Tibial artery (tissue), 4 donors: Measurements from ENCODE around the gene TERB2.
"Not testable (repeated sequence)": the region's sequence is repeated elsewhere in the genome, so short reads cannot be mapped to it uniquely, and the experiment has no call there.

Experiments
- DNase-seq, 2 donors: peaks; one replicate each; pipeline ENCODE4 v3.0.0-alpha.2; 2019
- H3K27ac ChIP-seq, 2 donors: fragments of 200-600 bp; sonication (generic) in 1 of 2; 1 replicate in 1 of 2; 2 replicates in 1 of 2; pipeline ENCODE4 v1.5.1; 2018 to 2019; ENCODE audit warnings: mild to moderate bottlenecking in 1 of 2
- H3K27me3 ChIP-seq, 2 donors: fragments of 200-600 bp; sonication (generic) in 1 of 2; one replicate each; pipeline versions ENCODE4 v1.5.1 to v1.6.0; 2016 to 2019
- H3K36me3 ChIP-seq, 3 donors: fragments of 200-600 bp; sonication (generic) in 2 of 3; one replicate each; pipeline ENCODE4 v1.5.1; 2016 to 2019; ENCODE audit warnings: mild to moderate bottlenecking in 2 of 3
- H3K4me1 ChIP-seq, 4 donors: fragments of 200-600 bp; sonication (generic) in 2 of 4; 1 replicate in 3 of 4; 2 replicates in 1 of 4; pipeline ENCODE4 v1.5.1; 2016 to 2019
- H3K4me3 ChIP-seq, 2 donors: fragments of 200-600 bp; sonication (generic) in 1 of 2; 1 replicate in 1 of 2; 2 replicates in 1 of 2; pipeline ENCODE4 v1.5.1; 2018 to 2019; ENCODE audit warnings: mild to moderate bottlenecking in 2 of 2
- H3K9me3 ChIP-seq, 3 donors: fragments of 200-600 bp; sonication (generic) in 1 of 3; one replicate each; pipeline ENCODE4 v1.5.1; 2016 to 2019
- CTCF ChIP-seq, 2 experiments: fragments of 200-600 bp in 1 of 2; fragments of 450-650 bp in 1 of 2; IDR thresholded peaks; one replicate each; pipeline ENCODE4 v1.5.1; 2017 to 2019; ENCODE audit warnings: antibody characterized with exemption in 2 of 2, mild to moderate bottlenecking in 1 of 2, moderate library complexity in 1 of 2
- intact Hi-C: fragments of 100-400 bp; cut with DNase I; formaldehyde crosslinking; loops from one replicate; pipeline ENCODE4 v1.15.0; 2023; ENCODE audit warnings: low total_unique reads

Gene TERB2, protein sequence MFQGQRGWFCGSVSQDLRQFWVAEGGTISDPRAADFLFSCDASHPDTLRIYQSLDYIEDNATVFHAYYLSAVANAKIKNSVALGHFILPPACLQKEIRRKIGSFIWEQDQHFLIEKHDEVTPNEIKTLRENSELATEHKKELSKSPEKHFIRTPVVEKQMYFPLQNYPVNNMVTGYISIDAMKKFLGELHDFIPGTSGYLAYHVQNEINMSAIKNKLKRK

DNA sequence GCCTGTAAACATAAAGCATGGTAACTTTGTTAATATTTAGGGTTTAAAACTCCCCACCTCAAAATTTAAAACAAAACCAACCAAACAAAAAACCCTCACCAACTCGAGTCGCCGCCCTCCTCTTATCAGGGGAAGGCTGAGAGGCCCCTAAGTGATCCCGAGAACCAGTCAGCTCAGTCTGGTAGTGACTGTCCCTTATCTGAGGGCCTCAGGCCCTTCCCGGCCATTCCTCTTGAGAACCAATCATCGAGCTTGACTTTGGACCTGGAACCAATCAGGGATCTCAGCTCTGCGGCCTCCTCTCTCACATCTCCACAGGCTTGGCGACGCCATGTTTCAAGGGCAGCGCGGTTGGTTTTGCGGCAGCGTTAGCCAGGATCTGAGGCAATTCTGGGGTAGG lies at the start of gene TERB2:
TERB2 (plus strand) TSS at position 300 of the 400 bp plus-strand sequence; CDS start at position 332, 32 bp downstream.
- no peak for DNase-seq
- no peak for TF ChIP-seq CTCF (IDR thresholded peaks at IDR 0.05)
- intact Hi-C loops = no loop called here
- Histone ChIP-seq H3K36me3 (no peaks in the 10 kb centered on the region), H3K4me3 (no peak within 1 kb of the TSS), H3K9me3 (no peaks in the 10 kb centered on the region), H3K27ac (no peak within 1 kb of the TSS), H3K27me3 (no peaks in the 10 kb centered on the region), H3K4me1 (no peaks in the 10 kb centered on the region)

DNA sequence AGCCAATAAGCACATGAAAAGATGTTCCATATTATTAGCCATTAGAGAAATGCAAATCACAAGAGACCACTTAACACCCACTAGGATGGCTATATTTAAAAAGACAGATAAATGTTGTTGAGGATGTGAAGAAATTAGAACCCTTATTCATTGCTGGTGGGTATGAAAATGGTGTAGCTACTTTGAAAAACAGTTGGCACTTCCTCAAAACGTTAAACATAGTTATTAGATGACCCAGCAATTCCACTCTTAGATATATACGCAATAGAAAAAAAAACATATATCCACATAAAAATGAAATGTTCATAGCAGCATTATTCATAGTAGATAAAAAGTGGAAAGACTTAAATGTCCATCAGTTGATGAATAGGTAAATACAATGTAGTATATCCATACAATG lies 47.1 kb upstream of the TERB2 start:
- H3K27ac ChIP-seq = no peak overlapping the region
- no peak for TF ChIP-seq CTCF (IDR thresholded peaks at IDR 0.05)
- intact Hi-C loops = no loop called here
- H3K4me3 ChIP-seq = no peak overlapping the region
- no peaks in the 10 kb centered on the region for H3K36me3 ChIP-seq
- H3K27me3 ChIP-seq = no peaks in the 10 kb centered on the region
- no peak for DNase-seq
- no peaks in the 10 kb centered on the region for H3K4me1 ChIP-seq
- no peaks in the 10 kb centered on the region for H3K9me3 ChIP-seq

DNA sequence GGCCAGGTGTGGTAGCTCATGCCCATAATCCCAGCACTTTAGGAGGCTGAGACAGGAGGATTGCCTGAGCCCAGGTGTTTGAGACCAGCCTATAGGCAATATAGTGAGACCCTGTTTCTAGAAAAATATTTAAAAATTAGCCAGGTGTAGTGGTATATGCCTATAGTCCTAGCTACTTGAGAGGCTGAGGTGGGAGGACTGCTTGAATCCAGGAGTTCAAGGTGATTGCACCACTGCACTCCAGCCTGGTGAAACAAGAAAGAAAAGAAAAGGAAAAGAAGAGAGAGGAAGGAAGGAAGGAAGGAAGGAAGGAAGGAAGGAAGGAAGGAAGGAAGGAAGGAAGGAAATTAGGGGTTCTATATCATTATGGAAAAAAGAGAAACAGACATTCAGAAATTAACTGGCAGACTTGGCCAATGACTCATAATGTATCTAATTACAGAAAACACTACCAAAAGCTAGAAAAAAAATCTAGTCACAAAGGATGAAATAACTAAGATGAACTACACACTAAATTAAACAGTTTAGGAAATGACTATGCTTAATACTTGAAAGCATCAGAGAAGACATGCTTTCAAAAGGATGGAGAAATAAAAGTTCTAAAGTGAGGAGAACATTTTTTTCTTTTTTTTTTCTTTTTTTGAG lies 45.4 kb upstream of the TERB2 start:
- Histone ChIP-seq H3K9me3 (no peaks in the 10 kb centered on the region), H3K27ac (no peak overlapping the region), H3K27me3 (no peaks in the 10 kb centered on the region), H3K36me3 (no peaks in the 10 kb centered on the region), H3K4me3 (no peak overlapping the region), H3K4me1 (no peaks in the 10 kb centered on the region)
- TF ChIP-seq CTCF (IDR thresholded peaks at IDR 0.05) = no peak
- intact Hi-C loops = no loop called here
- no peak for DNase-seq

- H3K36me3 ChIP-seq, H3K9me3 ChIP-seq, DNase-seq, H3K27me3 ChIP-seq, H3K27ac ChIP-seq, H3K4me1 ChIP-seq, H3K4me3 ChIP-seq, intact Hi-C loops: not testable (repeated sequence)
Observed at GRCh38 chr15:44912186-44912585, 44.3 kb upstream of the TERB2 start.

- H3K36me3 ChIP-seq, H3K27ac ChIP-seq, DNase-seq, H3K9me3 ChIP-seq, intact Hi-C loops, H3K4me1 ChIP-seq, H3K4me3 ChIP-seq, H3K27me3 ChIP-seq: not testable (repeated sequence)
Observed at GRCh38 chr15:44912974-44913448, 43.5 kb upstream of the TERB2 start.

DNA sequence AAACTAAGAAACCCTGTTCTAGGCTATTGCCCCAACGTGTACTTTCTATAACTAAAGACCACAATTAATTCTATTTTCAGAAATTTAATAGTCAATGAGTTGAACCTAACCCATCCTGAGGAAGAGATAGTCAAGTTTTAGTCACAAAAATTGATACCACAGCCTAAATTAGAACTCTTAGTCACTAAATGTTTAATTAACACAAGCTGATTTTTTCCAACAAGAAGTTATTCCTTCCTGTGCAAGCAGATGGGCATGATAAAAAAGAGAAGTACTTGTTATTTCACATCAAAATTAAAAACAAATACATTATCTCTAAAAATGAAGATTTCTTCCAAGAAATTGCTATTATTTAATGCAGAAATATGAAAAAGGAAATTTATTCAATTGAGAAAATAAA lies 38.4 kb upstream of the TERB2 start:
- H3K4me3 ChIP-seq = no peak overlapping the region
- no peaks in the 10 kb centered on the region for H3K36me3 ChIP-seq
- H3K4me1 ChIP-seq = no peaks in the 10 kb centered on the region
- H3K27ac ChIP-seq = no peak overlapping the region
- intact Hi-C loops = no loop called here
- H3K9me3 ChIP-seq = no peaks in the 10 kb centered on the region
- DNase-seq = no peak
- no peaks in the 10 kb centered on the region for H3K27me3 ChIP-seq
- no peak for TF ChIP-seq CTCF (IDR thresholded peaks at IDR 0.05)

DNA sequence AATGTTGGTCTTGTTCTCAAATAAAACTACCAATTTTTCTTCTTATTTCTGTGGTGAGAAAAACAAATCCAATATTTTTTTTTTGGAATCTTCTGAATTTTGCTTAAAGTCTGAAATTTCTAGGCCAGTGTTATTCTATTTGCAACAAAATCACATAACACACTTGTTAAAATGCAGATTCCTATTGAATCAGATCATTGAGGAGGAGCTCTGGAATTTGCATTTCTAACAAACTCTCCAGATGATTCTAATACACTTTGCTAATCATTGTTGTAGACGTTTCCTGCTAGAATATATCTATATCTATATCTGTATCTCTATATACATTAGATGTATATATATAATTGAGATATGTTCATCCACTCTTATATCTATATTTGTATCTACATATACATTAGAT lies 27.8 kb upstream of the TERB2 start:
- DNase-seq, H3K27me3 ChIP-seq, H3K9me3 ChIP-seq, H3K4me1 ChIP-seq, H3K4me3 ChIP-seq, H3K36me3 ChIP-seq, intact Hi-C loops, H3K27ac ChIP-seq: not testable (repeated sequence)

- H3K27me3 ChIP-seq, H3K36me3 ChIP-seq, intact Hi-C loops, H3K4me3 ChIP-seq, DNase-seq, H3K4me1 ChIP-seq, H3K27ac ChIP-seq, H3K9me3 ChIP-seq: not testable (repeated sequence)
Observed at GRCh38 chr15:44930283-44930682, 26.2 kb upstream of the TERB2 start.

- H3K27ac ChIP-seq, H3K9me3 ChIP-seq, H3K36me3 ChIP-seq, intact Hi-C loops, H3K4me1 ChIP-seq, H3K27me3 ChIP-seq, DNase-seq, H3K4me3 ChIP-seq: not testable (repeated sequence)
Observed at GRCh38 chr15:44958302-44958701, 1.8 kb downstream of the TERB2 start.
